Mammary microvascular endothelial cell (primary cell): ENCODE measurements around the gene UTRN. TPM values are rescaled to one million over a fixed set of nuclear protein-coding genes. Genes with fewer than 3 reads are reported as not detected.

Experiments used
- total RNA-seq: library from RNA; depleted of rRNA; stranded (reverse); fragments of >200 nt; gene quantifications from 2 replicates; pipeline ENCODE4 v1.2.3, GENCODE V29; 2015

Gene UTRN
- 127 and 180 TPM in 2 replicates for total RNA-seq

GRCh38 chr6:144284783-144285547 is at the start of gene UTRN:
Gene UTRN, plus strand, starts transcription at chr6:144285335. Its CDS starts 6,494 bp downstream, at chr6:144291829.

Other genes with a start within 250 kb of the UTRN start
- 226 and 291 TPM in 2 replicates for gene SF3B5, start 189.8 kb upstream of the UTRN start, total RNA-seq
- gene STX11, start 134.8 kb upstream of the UTRN start, total RNA-seq, result 20.9 and 26.5 TPM in 2 replicates